Activated CD4-positive, alpha-beta T cell treated with anti-CD3 and anti-CD28 coated beads, Interleukin-10, Interleukin-2, amounts not matched to agents 100 ng/mL and 50 ng/mL, durations not matched to agents 16 hours and 8 hours (primary cell): ENCODE measurements around the gene GLG1.
A peak's percentile ranks its signal among the peaks of the same experiment; 100 is the strongest.
"Not testable (repeated sequence)": the region's sequence is repeated elsewhere in the genome, so short reads cannot be mapped to it uniquely, and the experiment has no call there.

Experiments
- DNase-seq: peaks from one replicate; pipeline ENCODE4 v3.0.0-alpha.2; 2020

The GLG1 gene

GRCh38 chr16:74438492-74438979, 168.4 kb downstream of the GLG1 start:
- peak; percentile 74 for DNase-seq

DNA sequence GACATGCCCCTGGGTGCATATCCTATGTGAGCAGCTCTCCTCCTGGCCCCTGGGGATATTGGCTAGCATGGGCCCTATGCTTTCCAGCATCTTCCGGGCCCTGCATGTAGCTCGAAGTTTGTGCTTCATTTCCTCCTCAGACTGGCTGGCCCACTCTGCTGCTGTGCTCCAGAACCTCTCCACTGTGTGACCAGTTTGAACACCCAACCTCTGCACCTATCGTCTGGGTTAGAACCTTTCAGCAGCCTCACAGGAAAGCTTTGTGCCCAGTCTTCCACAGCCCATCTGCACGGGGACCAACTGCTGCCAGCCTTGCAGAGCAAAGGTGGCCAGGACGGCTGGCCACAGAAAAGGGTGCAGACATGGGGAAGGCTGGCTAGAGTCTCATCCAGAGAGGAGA, 175.4 kb downstream of the GLG1 start:
- no peak for DNase-seq

GRCh38 chr16:74430036-74430712, 176.7 kb downstream of the GLG1 start:
- DNase-seq = peak; percentile 58

GRCh38 chr16:74428493-74428892, 178.4 kb downstream of the GLG1 start:
- DNase-seq = not testable (repeated sequence)

DNA sequence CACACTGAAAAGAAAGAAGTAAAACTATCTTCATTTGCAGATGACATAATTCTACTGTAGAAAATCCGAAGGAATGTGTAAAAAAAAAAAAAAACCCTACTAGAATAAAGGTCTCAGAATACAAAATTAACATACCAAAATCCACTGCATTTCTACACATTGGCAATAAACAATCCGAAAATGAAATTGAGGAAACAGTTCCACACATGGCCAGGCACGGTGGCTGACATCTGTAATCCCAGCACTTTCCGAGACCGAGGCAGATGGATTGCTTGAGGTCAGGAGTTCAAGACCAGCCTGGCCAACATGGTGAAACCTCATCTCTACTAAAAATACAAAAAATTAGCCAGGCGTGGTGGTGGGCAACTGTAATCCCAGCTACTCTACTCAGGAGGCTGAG, 181.2 kb downstream of the GLG1 start:
- DNase-seq = not testable (repeated sequence)

- not testable (repeated sequence) for DNase-seq
These were observed 183.2 kb downstream of the GLG1 start for GRCh38 chr16:74423721-74424120.

DNA sequence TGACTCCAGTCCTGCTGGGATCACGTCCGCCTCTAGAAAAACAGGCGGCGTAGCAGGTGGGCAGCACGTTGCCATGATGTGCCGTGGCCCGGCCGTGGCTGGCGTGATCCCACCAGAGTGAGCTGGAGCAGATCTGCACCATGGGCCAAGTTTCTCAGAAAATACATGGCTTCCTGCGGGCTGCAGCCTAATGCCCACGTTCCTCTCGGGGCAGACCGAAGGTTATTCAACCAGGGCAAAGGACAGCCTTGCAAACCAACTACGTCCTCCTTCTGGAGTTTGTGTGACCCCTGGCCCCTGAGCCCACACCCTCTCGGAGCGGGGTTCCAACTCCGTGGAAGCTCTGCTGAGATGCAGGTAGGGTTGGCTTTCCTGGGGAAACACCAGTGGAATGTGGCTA, 184.8 kb downstream of the GLG1 start:
- DNase-seq = not testable (repeated sequence)

DNA sequence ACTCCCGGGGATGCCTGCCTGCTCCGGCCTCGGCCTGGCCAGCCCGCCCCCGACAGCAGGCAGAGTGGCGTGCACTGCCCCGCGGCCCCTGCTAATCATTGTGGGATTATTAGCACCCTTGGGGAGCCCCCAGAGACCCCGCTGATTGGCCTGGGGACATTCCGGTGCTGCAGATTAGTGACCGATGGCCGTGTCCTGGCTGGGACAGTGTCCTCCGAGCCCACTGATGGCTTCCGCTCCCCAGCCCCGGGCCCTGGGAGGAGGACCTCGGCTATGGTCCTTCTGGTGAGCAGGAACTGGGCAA, 185.5 kb downstream of the GLG1 start:
- DNase-seq = not testable (repeated sequence)

GRCh38 chr16:74420612-74421481, 186.1 kb downstream of the GLG1 start, which contains the start of gene CLEC18B:
CLEC18B (minus strand) TSS chr16:74421478; CDS start chr16:74421270, 208 bp downstream.
- DNase-seq = not testable (repeated sequence)

- DNase-seq = not testable (repeated sequence)
These were observed 187.1 kb downstream of the GLG1 start for GRCh38 chr16:74419811-74420210.

GRCh38 chr16:74417897-74418296, 189.0 kb downstream of the GLG1 start:
- DNase-seq = not testable (repeated sequence)

GRCh38 chr16:74413920-74414319, 193.0 kb downstream of the GLG1 start:
- DNase-seq = not testable (repeated sequence)

- DNase-seq = not testable (repeated sequence)
These were observed 193.4 kb downstream of the GLG1 start for GRCh38 chr16:74413485-74413884.

DNA sequence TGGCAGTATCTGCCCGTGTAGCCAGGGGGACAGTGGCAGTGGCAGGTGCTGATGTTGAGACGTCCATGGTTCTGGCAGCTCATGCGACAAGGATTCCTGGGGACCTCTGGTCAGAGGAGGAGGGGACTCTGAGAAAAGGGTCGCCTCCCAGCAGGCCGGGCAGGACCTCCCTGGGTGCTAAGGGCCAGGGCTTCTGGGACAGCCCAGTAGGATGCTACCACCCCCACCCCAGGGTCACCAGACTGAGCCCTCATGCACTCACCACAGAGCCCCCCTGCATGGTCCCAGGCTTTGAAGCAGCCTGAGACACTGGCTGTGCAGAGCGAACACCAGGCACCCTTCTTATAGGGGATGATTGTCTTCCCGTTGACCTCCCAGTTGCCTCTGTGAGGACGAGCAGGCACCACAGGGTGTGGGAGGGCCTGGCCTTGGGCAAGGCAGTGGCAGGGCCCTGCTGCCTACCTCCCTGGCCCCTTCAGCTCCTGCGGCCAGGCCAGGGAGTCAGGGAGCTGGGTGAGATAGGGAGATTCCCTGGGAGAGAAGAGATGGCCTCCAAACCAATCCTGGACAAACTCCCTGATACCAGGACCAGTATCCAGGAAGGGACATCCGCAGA, 194.0 kb downstream of the GLG1 start:
- not testable (repeated sequence) for DNase-seq

DNA sequence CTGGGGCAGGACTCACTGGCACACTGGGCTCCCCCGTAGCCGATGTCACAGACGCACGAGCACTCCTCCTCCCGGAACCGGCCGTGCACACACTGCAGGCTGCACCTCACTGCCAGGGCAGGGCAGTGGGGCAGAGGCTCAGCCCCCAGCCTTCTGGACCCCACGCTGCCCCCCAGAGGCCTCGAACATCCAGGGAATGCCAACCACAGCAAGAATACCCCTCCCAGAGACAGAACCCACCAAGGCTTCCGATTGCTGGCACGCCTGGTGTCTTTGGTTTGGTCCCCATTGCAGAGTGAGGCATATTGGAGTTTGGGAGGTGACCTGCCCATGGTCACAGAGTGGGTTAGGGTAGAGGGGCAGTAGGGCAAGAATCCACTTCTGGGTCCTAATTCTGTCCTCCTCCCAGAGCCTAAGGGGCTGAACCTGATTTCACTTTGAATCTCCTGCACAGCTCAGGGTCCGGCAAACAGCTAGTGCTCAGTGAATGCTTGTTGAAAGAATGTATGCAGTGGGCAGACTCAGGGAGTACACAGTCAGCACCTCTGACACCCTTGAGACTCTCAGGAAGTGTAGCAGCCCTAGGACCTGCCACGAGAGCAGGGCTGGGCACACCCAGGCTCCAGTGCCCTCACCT, 194.7 kb downstream of the GLG1 start:
- DNase-seq = not testable (repeated sequence)

- DNase-seq = not testable (repeated sequence)
These were observed 195.9 kb downstream of the GLG1 start for GRCh38 chr16:74410981-74411380.

- not testable (repeated sequence) for DNase-seq
These were observed 196.6 kb downstream of the GLG1 start for GRCh38 chr16:74410057-74410957.

DNA sequence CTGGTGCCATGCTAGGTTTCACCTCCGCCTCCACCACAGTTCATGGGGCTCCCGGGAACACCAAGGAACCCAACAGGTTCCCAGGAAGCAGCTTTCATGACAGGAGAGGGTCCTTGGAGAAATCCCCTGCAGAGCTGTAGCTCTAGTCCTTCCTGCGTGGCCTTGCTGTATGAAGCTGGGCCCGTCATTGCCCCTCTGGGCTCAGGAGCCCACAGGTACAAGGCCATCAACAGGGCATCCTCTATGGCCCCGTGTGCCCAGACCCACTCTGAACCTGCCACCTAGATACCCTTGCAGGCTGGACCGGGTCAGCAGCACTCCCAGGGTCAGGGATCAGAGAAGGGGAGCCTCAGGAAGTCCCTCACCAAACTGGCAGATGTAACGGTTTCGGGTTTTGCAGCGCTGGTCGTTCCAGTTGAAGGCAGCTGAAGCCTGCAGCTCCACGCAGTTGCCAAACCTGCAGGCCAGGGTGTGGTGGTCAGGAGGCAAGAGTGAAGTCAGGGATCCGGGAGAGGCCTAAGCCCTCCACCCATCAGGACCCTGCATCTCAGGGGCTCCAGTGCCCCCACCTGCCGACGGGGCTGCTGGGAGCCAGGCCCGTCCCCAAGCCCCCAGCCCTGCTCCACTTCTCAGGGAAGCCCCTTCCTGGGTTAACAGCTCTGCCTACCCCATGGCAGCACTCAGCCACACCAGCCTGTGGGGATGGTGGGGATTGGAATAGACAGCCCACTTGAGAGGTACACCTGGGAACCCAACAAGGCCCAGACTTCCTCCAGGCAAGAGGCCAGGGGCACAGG, 197.5 kb downstream of the GLG1 start:
- not testable (repeated sequence) for DNase-seq

DNA sequence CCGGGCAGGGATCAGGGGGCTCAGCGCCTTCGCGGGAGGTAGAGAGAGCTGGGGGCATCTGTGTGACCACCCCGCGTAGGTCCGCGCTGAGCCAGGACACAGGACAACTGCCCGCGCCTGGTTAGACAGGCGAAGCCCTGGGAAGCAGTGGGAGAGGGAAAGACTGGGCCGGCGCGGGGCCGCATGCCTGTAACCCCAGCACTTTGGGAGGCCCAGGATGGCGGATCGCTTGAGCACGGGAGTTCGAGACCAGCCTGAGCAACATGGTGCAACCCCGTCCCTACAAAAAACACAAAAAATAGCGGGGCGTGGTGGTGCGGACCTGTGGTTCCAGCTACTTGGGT, 199.6 kb downstream of the GLG1 start:
- not testable (repeated sequence) for DNase-seq

GRCh38 chr16:74406600-74407361, 200.1 kb downstream of the GLG1 start:
- not testable (repeated sequence) for DNase-seq
